ENCODE data around the gene SLC25A6. TPM values are rescaled to one million over a fixed set of nuclear protein-coding genes. Genes with fewer than 3 reads are reported as not detected.

Gene SLC25A6
- total RNA-seq, 1 experiment from 2014 or later, result 455 TPM

- peaks cover 2% of the 10 kb centered on the region for H3K36me3 ChIP-seq (ENCODE audit: control insufficient read depth, insufficient read depth, low read length)
- no peak for TF ChIP-seq CTCF (IDR thresholded peaks at IDR 0.05; ENCODE audit: insufficient read depth in 1 of 2, low read depth in 1 of 2, low read length in 1 of 2, severe bottlenecking in 1 of 2, unreplicated experiment in 1 of 2)
- no peak overlapping the region for H3K4me3 ChIP-seq (ENCODE audit: low read depth, low read length)
- peaks cover 21% of the 10 kb centered on the region for H3K9me3 ChIP-seq
- Mint-ChIP-seq H3K27me3 (ENCODE audit: insufficient read depth, unreplicated experiment) (no peaks in the 10 kb centered on the region), H3K27ac (ENCODE audit: unreplicated experiment) (no peak overlapping the region), H3K4me1 (ENCODE audit: low read depth, unreplicated experiment) (peaks cover 9% of the 10 kb centered on the region), H3K36me3 (ENCODE audit: insufficient read depth, unreplicated experiment) (peaks cover 70% of the 10 kb centered on the region), H3K4me3 (ENCODE audit: unreplicated experiment) (no peak overlapping the region), H3K9me3 (ENCODE audit: unreplicated experiment) (peaks cover 36% of the 10 kb centered on the region)
- POLR2A ChIA-PET, result no interaction called here
- no TSS peak for BruUV-seq (replicated peaks)
- DNase-seq, result no peak
- H3K4me1 ChIP-seq, result no peaks in the 10 kb centered on the region
- CTCF ChIA-PET, result no interaction called here
- no peaks in the 10 kb centered on the region for H3K27me3 ChIP-seq (replicated peaks; ENCODE audit: control insufficient read depth, insufficient read depth, low read length)
- intact Hi-C loops (cut with micrococcal nuclease; ENCODE audit: unreplicated experiment), result no loop called here
Observed at GRCh38 chrX:1421433-1422134, 29.7 kb upstream of the SLC25A6 start.

- Mint-ChIP-seq H3K4me1 (ENCODE audit: low read depth, unreplicated experiment) (peaks cover 9% of the 10 kb centered on the region), H3K27me3 (ENCODE audit: insufficient read depth, unreplicated experiment) (no peaks in the 10 kb centered on the region), H3K27ac (ENCODE audit: unreplicated experiment) (peak overlapping the region; percentile 3), H3K4me3 (ENCODE audit: unreplicated experiment) (peak overlapping the region; percentile 2), H3K36me3 (ENCODE audit: insufficient read depth, unreplicated experiment) (peaks cover 58% of the 10 kb centered on the region), H3K9me3 (ENCODE audit: unreplicated experiment) (peaks cover 35% of the 10 kb centered on the region)
- intact Hi-C loops (cut with micrococcal nuclease; ENCODE audit: unreplicated experiment), result no loop called here
- Histone ChIP-seq H3K4me1 (no peaks in the 10 kb centered on the region), H3K4me3 (ENCODE audit: low read depth, low read length) (no peak overlapping the region), H3K9me3 (peaks cover 20% of the 10 kb centered on the region), H3K36me3 (ENCODE audit: control insufficient read depth, insufficient read depth, low read length) (peaks cover 2% of the 10 kb centered on the region), H3K27me3 (replicated peaks; ENCODE audit: control insufficient read depth, insufficient read depth, low read length) (no peaks in the 10 kb centered on the region)
- BruUV-seq (replicated peaks), result no TSS peak
- TF ChIP-seq CTCF (IDR thresholded peaks at IDR 0.05; ENCODE audit: insufficient read depth in 1 of 2, low read depth in 1 of 2, low read length in 1 of 2, severe bottlenecking in 1 of 2, unreplicated experiment in 1 of 2), result no peak
- CTCF ChIA-PET, result no interaction called here
- POLR2A ChIA-PET, result no interaction called here
- no peak for DNase-seq
Observed at GRCh38 chrX:1420371-1420770, 28.5 kb upstream of the SLC25A6 start.

GRCh38 chrX:1419545-1420355 lies 27.8 kb upstream of the SLC25A6 start:
- Histone ChIP-seq H3K4me1 (no peaks in the 10 kb centered on the region), H3K36me3 (ENCODE audit: control insufficient read depth, insufficient read depth, low read length) (peaks cover 2% of the 10 kb centered on the region; the same call in 1 of the 2 replicates)
- no TSS peak for BruUV-seq (replicated peaks)

More at GRCh38 chrX:1419545-1420355, 27.8 kb upstream of the SLC25A6 start:
- Histone ChIP-seq H3K4me3 (ENCODE audit: low read depth, low read length) (no peak overlapping the region), H3K9me3 (peaks cover 15% of the 10 kb centered on the region), H3K27me3 (replicated peaks; ENCODE audit: control insufficient read depth, insufficient read depth, low read length) (no peaks in the 10 kb centered on the region)
- H3K9me3 Mint-ChIP-seq (ENCODE audit: unreplicated experiment), result peaks cover 29% of the 10 kb centered on the region
- CTCF ChIA-PET, result no interaction called here
- H3K36me3 Mint-ChIP-seq (ENCODE audit: insufficient read depth, unreplicated experiment), result peaks cover 52% of the 10 kb centered on the region
- H3K27me3 Mint-ChIP-seq (ENCODE audit: insufficient read depth, unreplicated experiment), result no peaks in the 10 kb centered on the region
- intact Hi-C loops (cut with micrococcal nuclease; ENCODE audit: unreplicated experiment), result no loop called here
- POLR2A ChIA-PET, result no interaction called here
- TF ChIP-seq CTCF (IDR thresholded peaks at IDR 0.05; ENCODE audit: insufficient read depth in 1 of 2, low read depth in 1 of 2, low read length in 1 of 2, severe bottlenecking in 1 of 2, unreplicated experiment in 1 of 2), result no peak
- H3K27ac Mint-ChIP-seq (ENCODE audit: unreplicated experiment), result peak overlapping the region; percentile 3
- DNase-seq, result no peak
- peak overlapping the region; percentile 2 for H3K4me3 Mint-ChIP-seq (ENCODE audit: unreplicated experiment)
- H3K4me1 Mint-ChIP-seq (ENCODE audit: low read depth, unreplicated experiment), result peaks cover 9% of the 10 kb centered on the region
